Measurements from ENCODE around the gene PHTF1.

DNA sequence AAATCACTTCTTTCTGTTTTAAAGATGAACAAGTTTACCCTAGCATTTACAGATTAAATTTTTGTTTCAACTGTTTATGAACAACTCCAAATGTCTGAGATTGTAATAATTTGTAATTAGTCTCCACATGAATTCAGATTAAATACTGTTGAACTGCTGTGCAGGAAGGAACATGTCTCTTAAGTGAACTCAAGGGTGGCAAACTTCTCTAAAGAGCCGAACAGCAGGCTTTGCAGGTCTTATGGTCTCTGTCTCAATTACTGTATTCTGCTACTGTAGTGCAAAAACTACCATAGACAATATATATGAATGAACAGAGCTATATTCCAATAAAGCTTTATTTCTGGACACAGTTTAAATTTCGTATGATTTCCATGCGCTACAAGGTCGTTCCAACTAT is 46.4 kb upstream of the PHTF1 start:
- TF ChIP-seq, protein P1, sequence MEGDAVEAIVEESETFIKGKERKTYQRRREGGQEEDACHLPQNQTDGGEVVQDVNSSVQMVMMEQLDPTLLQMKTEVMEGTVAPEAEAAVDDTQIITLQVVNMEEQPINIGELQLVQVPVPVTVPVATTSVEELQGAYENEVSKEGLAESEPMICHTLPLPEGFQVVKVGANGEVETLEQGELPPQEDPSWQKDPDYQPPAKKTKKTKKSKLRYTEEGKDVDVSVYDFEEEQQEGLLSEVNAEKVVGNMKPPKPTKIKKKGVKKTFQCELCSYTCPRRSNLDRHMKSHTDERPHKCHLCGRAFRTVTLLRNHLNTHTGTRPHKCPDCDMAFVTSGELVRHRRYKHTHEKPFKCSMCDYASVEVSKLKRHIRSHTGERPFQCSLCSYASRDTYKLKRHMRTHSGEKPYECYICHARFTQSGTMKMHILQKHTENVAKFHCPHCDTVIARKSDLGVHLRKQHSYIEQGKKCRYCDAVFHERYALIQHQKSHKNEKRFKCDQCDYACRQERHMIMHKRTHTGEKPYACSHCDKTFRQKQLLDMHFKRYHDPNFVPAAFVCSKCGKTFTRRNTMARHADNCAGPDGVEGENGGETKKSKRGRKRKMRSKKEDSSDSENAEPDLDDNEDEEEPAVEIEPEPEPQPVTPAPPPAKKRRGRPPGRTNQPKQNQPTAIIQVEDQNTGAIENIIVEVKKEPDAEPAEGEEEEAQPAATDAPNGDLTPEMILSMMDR (IDR thresholded peaks at IDR 0.05), result no peak
- TF ChIP-seq POLR2A (IDR thresholded peaks at IDR 0.05), result no peak
